ENCODE results near the gene TKT.

DNA sequence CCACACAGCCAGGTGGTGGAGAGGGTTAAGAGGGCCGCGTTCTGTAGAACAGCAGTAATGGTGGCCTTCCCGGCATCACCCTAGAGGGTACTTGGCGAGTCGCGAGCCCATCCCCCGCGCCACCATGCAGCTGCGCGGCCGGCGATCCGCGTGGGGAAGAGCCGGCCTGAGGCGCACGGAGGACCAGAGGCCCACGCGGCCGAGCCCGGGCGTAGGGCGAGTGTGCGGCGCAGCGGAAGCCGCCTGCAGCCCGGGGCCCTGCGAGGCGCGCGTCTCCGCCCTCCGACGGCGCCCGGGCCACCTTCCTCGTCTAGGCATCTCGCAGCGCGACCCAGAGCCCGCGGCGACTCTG lies 423 bp downstream of the TKT start:
- TF ChIP-seq, protein P1, sequence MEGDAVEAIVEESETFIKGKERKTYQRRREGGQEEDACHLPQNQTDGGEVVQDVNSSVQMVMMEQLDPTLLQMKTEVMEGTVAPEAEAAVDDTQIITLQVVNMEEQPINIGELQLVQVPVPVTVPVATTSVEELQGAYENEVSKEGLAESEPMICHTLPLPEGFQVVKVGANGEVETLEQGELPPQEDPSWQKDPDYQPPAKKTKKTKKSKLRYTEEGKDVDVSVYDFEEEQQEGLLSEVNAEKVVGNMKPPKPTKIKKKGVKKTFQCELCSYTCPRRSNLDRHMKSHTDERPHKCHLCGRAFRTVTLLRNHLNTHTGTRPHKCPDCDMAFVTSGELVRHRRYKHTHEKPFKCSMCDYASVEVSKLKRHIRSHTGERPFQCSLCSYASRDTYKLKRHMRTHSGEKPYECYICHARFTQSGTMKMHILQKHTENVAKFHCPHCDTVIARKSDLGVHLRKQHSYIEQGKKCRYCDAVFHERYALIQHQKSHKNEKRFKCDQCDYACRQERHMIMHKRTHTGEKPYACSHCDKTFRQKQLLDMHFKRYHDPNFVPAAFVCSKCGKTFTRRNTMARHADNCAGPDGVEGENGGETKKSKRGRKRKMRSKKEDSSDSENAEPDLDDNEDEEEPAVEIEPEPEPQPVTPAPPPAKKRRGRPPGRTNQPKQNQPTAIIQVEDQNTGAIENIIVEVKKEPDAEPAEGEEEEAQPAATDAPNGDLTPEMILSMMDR (IDR thresholded peaks at IDR 0.05; ENCODE audit: low read depth, low read length): no peak
- TF ChIP-seq POLR2A (IDR thresholded peaks at IDR 0.05; ENCODE audit: extremely low read depth, insufficient read length): no peak
